ENCODE results near the gene AOPEP. TPM values are rescaled to one million over a fixed set of nuclear protein-coding genes. Genes with fewer than 3 reads are reported as not detected.

Gene AOPEP
- total and polyA plus RNA-seq, 2 of the 13 experiments (the other 11 are each of a cell fraction or from before 2014, with no cell fraction given): 22.2 to 41.6 TPM

- TF ChIP-seq PHF20 (CRISPR knock-in tag; IDR thresholded peaks at IDR 0.05) (peak; percentile 97), SRSF1 (optimal IDR thresholded peaks at IDR 0.05; ENCODE audit: low read depth, low read length) (peak; percentile 65), ZBTB39 (CRISPR knock-in tag; IDR thresholded peaks at IDR 0.05) (no peak), MXD1 (CRISPR knock-in tag; IDR thresholded peaks at IDR 0.05) (peak; percentile 92; the same call in 1 of the 2 replicates), GABPB1 (CRISPR knock-in tag; IDR thresholded peaks at IDR 0.05) (peak; percentile 96), ZNF446 (CRISPR knock-in tag; IDR thresholded peaks at IDR 0.05) (no peak), TAF1 (CRISPR knock-in tag; IDR thresholded peaks at IDR 0.05) (peak; percentile 67; the same call in 1 of the 2 replicates), THAP9 (CRISPR knock-in tag; IDR thresholded peaks at IDR 0.05; ENCODE audit: borderline replicate concordance) (peak; percentile 86), NFKBIZ (CRISPR knock-in tag; IDR thresholded peaks at IDR 0.05) (no peak), STAT5B (CRISPR knock-in tag; IDR thresholded peaks at IDR 0.05) (no peak), AKAP8 (CRISPR knock-in tag; IDR thresholded peaks at IDR 0.05) (no peak), YEATS4 (CRISPR knock-in tag; IDR thresholded peaks at IDR 0.05; ENCODE audit: borderline replicate concordance) (peak; percentile 81), THAP11 (CRISPR knock-in tag; IDR thresholded peaks at IDR 0.05) (peak; percentile 92), HDAC1 (CRISPR knock-in tag; IDR thresholded peaks at IDR 0.05) (peak; percentile 92), SALL1 (CRISPR knock-in tag; IDR thresholded peaks at IDR 0.05) (peak; percentile 87), ARNT (IDR thresholded peaks at IDR 0.05) (no peak), AFF4 (CRISPR knock-in tag; IDR thresholded peaks at IDR 0.05) (no peak), BRCA1 (CRISPR knock-in tag; IDR thresholded peaks at IDR 0.05) (0 out of 2 replicates have a peak, but pooled peaks have one; percentile 88), PHF5A (CRISPR knock-in tag; IDR thresholded peaks at IDR 0.05; ENCODE audit: low read depth, unreplicated experiment) (no peak), HNRNPH1 (optimal IDR thresholded peaks at IDR 0.05; ENCODE audit: low read depth, low read length) (no peak), ZNF263 (CRISPR knock-in tag; IDR thresholded peaks at IDR 0.05) (0 out of 2 replicates have a peak, but pooled peaks have one; percentile 49), ZFX (CRISPR knock-in tag; IDR thresholded peaks at IDR 0.05; ENCODE audit: low read depth) (peak; percentile 43; the same call in 1 of the 2 replicates)
These were observed at the start of gene AOPEP (continued) for GRCh38 chr9:94726495-94727191.
